NOMO-1 (cell line): Measurements from ENCODE around the gene GPC3.
"Not testable (repeated sequence)": the region's sequence is repeated elsewhere in the genome, so short reads cannot be mapped to it uniquely, and the experiment has no call there.

ENCODE experiments used
- DNase-seq, 2 experiments: peaks; one replicate each; lab custom pipeline; 2025; ENCODE audit not compliant: unreplicated experiment in 2 of 2; lab: John Stamatoyannopoulos, UW

Gene GPC3

DNA sequence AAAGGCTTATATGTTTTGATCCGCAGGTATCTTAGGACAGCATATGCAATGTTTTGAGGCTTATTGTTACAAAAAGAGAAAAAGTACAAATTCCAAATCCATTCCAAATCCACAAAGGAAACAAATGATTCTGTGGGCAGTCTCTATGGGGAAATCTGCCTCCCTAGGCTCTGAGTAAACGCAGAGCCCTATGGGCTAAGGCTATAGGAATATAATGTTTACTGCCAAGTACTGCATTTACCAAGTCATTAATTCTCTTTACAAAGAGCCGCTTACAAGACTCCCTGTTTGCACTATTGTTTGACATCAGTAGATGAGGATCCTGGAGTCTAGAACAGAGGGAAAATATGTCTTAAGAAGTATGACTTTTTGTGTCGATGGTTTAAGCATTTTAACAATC is 357.7 kb downstream of the GPC3 start:
- no peak for DNase-seq

DNA sequence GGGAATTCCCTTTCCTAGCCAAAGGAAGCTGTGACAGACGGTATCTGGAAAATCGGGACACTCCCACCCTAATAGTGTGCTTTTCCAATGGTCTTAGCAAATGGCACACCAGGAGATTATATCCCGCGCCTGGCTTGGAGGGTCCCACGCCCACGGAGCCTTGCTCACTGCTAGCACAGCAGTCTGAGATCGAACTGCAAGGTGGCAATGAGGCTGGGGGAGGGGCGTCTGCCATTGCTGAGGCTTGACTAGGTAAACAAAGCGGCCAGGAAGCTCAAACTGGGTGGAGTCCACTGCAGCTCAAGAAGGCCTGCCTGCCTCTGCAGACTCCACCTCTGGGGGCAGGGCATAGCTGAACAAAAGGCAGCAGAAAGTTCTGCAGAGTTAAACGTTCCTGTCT is 364.0 kb downstream of the GPC3 start:
- not testable (repeated sequence) for DNase-seq

DNA sequence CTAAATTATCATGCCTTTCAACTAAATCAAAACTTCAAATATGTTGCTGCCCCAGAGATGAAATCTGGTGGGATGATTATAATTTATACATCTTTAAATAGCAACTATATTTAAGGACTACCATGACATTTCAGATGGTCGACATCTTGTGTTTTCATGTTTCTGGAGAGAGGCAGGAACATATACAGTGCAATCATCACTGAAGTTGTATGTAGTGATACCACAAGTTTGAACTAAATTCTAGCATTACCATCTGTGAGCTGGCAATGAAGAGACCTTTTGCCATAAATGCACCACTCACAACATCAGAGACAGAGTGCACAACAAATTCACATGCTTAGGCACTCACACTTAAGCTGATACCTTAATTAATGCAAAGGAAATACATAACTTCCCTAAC is 373.7 kb downstream of the GPC3 start:
- no peak for DNase-seq

GRCh38 chrX:133610056-133610455 is 375.3 kb downstream of the GPC3 start:
- no peak for DNase-seq

GRCh38 chrX:133609166-133609565 is 376.2 kb downstream of the GPC3 start:
- DNase-seq, result peak in 1 of 2 experiments; percentile 51

GRCh38 chrX:133608406-133608805 is 377.0 kb downstream of the GPC3 start:
- peak in 1 of 2 experiments; percentile 69 for DNase-seq

DNA sequence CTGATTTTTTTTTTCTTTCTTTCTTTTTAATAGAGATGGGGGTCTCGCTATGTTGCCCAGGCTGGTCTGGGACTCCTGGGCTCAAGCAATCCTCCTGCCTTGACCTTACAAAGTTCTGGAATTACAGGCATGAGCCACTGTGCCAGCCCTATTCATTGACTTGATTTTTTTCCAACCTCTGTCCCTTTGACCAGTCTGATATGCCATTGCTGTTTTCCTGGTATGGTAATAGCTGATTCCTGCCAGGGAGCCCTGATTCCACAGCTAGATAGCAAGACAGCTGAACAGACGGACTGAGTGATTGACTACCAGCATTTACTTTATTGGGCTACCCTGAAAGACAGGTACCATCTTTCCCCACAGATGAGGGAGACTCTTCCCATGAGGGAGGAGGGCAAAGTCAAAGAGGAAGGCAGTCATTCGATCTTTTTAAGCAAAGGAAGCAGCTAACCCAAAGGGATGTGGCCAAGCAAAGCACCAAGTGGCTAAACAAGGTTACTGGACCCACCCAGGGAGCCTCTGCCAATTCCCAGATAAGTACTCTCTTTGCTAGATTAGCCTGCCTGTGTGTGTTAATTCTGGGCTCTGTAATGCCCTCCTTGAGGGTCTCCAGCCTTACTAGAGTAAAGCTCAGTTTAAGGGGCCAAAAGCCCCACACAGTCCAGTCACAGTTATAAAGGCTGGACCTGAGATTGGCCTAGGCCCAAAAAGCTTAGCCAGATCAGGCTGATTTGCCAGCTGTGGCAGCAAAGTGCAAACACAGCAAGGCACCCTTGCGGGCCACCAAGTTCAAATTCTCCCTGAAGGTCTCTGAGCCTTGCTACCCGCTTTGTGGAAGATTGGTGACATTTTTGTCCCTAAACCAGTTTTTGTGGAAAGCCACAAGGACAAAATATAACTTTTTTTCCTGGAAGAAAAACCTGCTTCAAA is 377.7 kb downstream of the GPC3 start:
- DNase-seq, result no peak

DNA sequence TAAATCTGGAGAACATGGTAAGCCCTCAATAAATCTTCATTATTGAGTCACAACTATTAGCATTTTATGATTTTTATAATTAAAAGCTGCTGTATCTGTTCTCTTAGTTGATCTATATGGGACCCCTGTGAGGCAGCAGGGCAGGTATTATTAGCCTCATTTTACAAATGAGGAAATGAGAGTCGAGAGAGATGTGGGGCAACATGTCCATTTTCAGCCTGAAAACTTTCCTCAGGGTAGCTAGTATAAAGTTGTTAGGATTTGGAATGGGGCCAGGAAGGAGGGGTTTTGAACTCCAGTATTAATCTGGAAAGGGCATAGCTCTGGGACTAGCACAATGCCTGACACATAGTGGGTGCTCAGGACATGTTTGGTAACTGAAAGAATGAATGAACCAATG is 378.4 kb downstream of the GPC3 start:
- DNase-seq, result peak in 1 of 2 experiments; percentile 19

- no peak for DNase-seq
Observed at GRCh38 chrX:133604801-133605200, 380.6 kb downstream of the GPC3 start.

DNA sequence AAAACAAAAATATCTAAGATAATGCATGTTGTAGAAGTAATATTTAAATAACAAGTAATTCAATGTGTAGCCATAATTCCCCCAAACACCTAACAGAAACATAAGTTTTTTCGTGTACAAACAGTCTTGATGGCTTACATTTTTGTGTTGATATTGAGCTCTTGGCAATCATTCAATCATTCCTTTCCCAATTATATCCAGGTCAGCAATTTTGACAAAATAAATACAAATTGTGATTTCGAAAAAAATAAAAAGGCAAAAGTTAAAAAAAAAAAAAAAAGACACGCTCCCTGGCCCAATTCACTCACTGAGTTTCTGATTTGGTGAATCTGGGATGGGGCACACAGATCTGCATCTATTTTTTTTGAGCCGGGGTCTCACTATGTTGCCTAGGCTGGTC is 382.5 kb downstream of the GPC3 start:
- DNase-seq, result no peak

DNA sequence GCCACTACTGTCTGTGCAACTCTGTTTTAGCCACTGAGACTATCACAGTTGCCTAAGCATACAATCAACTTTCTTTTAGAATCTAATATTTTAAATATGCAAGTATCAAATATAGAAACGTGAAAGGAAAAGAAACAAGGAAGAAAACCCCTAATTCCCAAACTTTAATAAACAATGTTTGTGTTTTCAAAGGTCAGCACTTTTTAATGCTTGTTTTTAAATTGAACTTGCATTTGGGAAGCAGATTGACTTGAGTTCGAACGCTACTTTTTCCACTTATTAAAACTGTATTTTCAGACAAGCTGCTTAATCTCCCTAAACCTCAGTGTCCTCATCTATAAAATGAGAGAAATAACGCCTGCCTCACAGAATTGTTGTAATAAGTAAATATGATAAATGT is 384.3 kb downstream of the GPC3 start:
- DNase-seq, result no peak

DNA sequence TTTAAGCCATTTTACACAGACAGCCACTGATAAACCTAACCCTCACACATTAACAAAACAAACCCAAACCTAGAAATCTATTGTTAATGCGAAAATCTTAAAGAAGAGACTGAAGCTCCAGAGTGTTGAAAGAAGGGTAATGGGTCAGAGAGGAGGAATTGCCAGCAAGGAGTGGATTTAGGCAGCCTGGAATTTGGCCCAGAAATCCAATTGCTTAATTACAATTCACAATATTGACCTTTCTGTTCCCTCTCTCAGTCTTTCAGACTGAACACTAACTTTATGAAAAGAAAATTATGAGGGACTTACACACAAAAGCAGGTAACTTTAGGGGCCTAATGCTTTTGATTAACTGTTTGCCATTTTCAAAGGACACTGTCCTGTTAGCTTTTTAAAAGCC is 384.9 kb downstream of the GPC3 start:
- no peak for DNase-seq

- DNase-seq, result peak in 1 of 2 experiments; percentile 44
Observed at GRCh38 chrX:133598601-133599335, 386.6 kb downstream of the GPC3 start.

GRCh38 chrX:133594156-133594555 is 391.2 kb downstream of the GPC3 start:
- no peak for DNase-seq

DNA sequence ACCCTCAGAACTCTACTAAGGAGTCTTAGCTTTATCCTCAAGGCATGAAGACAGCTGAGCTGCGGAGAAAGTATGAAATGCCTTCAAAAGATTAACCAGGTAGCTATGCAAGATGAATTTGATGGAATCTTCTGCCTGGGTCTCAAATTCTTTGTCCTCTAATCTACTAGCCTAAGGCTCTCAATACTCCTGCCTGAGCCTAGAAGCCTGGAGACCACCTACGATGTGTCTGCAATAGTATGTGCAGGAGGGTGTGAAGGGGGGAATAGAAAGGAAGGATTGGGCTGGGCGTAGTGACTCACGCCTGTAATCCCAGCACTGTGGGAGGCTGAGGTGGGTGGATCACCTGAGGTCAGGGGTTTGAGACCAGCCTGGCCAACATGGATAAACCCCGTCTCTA is 391.9 kb downstream of the GPC3 start:
- no peak for DNase-seq

- no peak for DNase-seq
Observed at GRCh38 chrX:133590703-133591505, 394.5 kb downstream of the GPC3 start.

GRCh38 chrX:133588827-133589226 is 396.6 kb downstream of the GPC3 start:
- no peak for DNase-seq

DNA sequence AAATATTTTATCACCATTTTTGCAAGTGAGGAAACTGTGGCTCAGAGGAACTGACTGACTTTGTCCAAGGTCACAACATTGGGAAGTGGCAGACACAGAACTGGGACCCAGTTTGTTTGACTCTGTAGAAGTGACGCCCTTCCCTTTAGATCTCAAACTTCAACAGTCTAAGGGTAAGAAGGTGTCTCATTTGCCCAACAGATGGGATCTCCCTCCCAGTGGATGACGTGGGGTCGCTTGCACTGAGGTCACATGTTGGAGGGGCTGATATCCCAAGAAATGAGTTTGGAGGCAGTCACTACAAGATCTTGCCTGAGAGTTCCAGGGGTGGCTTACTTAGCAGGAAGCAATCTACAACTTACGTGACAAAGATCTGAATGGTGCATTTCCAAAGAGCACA is 397.6 kb downstream of the GPC3 start:
- no peak for DNase-seq

GRCh38 chrX:133587071-133587470 is 398.3 kb downstream of the GPC3 start:
- DNase-seq, result no peak

- no peak for DNase-seq
Observed at GRCh38 chrX:133586443-133586842, 399.0 kb downstream of the GPC3 start.

- DNase-seq, result no peak
Observed at GRCh38 chrX:133583825-133584224, 401.6 kb downstream of the GPC3 start.
